H1 (cell line): ENCODE measurements around the gene ZNF362. TPM values are rescaled to one million over a fixed set of nuclear protein-coding genes. Genes with fewer than 3 reads are reported as not detected.

Source experiments
- GABPA ChIP-seq: IDR thresholded peaks from 2 replicates; pipeline ENCODE4 v1.6.1; 2011; ENCODE audit warnings: mild to moderate bottlenecking, low read length, moderate library complexity, borderline replicate concordance; ENCODE audit not compliant: insufficient read depth
- RXRA ChIP-seq: IDR thresholded peaks from 2 replicates; pipeline ENCODE4 v1.6.1; 2011; ENCODE audit warnings: low read depth, mild to moderate bottlenecking, low read length, moderate library complexity; ENCODE audit not compliant: insufficient read depth
- SIN3A ChIP-seq, 2 experiments: IDR thresholded peaks in 1 of 2; conservative IDR thresholded peaks in 1 of 2; 2 replicates each; pipeline ENCODE4 v1.6.1; 2011 to 2012; ENCODE audit warnings: low read length in 2 of 2, improper control_type of control experiment in 1 of 2, low read depth in 1 of 2, mild to moderate bottlenecking in 1 of 2
- polyA plus RNA-seq, 7 experiments: library from polyadenylated mRNA; depleted of rRNA in 3 of 7; stranded (reverse) in 5 of 7; unstranded in 2 of 7; fragments of >200 nt in 5 of 7; fragments of 200-250 nt in 2 of 7; gene quantifications; 1 replicate in 5 of 7; 2 replicates in 1 of 7; 4 replicates in 1 of 7; pipeline versions ENCODE4 v1.2.1 to v1.2.3, GENCODE V29; 2011 to 2013; ENCODE audit warnings: missing spikeins in 2 of 7, mixed read lengths in 2 of 7
- total RNA-seq: library from RNA; stranded (reverse); fragmentation: NEBNext Ultra II Directional; extraction: Animal tissue kit (Norgen Biotek cat#: 25700); gene quantifications from 2 replicates; pipeline ENCODE4 v1.2.1, GENCODE V29; 2021
- TF ChIP-seq, protein P1 (sequence below), 3 experiments: IDR thresholded peaks; 1 replicate in 2 of 3; 2 replicates in 1 of 3; pipeline versions ENCODE4 v1.5.1 to v1.6.1; 2011; ENCODE audit warnings: low read length in 3 of 3, mild to moderate bottlenecking in 3 of 3, inconsistent platforms in 2 of 3, low read depth in 1 of 3, moderate library complexity in 1 of 3; ENCODE audit not compliant: insufficient read depth in 1 of 3; ENCODE audit errors: control extremely low read depth in 1 of 3

ZNF362 gene
- total and polyA plus RNA-seq, 2 of the 8 experiments (the other 6 are each of a cell fraction or from before 2014, with no cell fraction given) = 24.2 to 27.8 TPM

DNA sequence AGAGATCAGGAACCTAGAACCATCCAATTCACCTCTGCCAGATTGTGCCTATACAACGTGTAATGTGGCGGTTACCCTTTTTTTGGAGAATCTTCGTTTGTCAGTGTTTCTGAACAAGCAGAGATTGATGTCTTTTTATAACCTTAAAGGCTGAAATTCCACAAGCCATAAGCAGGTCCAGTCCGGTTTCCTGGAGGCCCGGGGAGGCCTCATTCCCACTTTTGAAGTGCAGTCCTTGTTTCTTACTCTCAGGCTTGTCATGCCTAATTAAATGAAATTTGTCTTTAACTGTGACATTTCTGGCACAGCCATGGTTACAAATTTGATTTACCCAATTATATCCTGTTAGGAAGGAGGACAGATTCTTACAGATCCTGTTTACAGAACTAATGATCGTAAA is 27.8 kb downstream of the ZNF362 start (continued):
- TF ChIP-seq RXRA (no peak), GABPA (no peak), SIN3A (conservative IDR thresholded peaks at IDR 0.05 in 1 of 2, IDR thresholded peaks at IDR 0.05 in 1 of 2; ENCODE audit: low read depth in 1 of 2, low read length in 2 of 2) (no peak)
- TF ChIP-seq, protein P1, sequence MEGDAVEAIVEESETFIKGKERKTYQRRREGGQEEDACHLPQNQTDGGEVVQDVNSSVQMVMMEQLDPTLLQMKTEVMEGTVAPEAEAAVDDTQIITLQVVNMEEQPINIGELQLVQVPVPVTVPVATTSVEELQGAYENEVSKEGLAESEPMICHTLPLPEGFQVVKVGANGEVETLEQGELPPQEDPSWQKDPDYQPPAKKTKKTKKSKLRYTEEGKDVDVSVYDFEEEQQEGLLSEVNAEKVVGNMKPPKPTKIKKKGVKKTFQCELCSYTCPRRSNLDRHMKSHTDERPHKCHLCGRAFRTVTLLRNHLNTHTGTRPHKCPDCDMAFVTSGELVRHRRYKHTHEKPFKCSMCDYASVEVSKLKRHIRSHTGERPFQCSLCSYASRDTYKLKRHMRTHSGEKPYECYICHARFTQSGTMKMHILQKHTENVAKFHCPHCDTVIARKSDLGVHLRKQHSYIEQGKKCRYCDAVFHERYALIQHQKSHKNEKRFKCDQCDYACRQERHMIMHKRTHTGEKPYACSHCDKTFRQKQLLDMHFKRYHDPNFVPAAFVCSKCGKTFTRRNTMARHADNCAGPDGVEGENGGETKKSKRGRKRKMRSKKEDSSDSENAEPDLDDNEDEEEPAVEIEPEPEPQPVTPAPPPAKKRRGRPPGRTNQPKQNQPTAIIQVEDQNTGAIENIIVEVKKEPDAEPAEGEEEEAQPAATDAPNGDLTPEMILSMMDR (IDR thresholded peaks at IDR 0.05; ENCODE audit: control extremely low read depth in 1 of 3, insufficient read depth in 1 of 3, low read depth in 1 of 3, low read length in 3 of 3) = no peak
